ENCODE results near the gene ELL3. TPM values are rescaled to one million over a fixed set of nuclear protein-coding genes. Genes with fewer than 3 reads are reported as not detected.
"Not testable (repeated sequence)": the region's sequence is repeated elsewhere in the genome, so short reads cannot be mapped to it uniquely, and the experiment has no call there.

ELL3 gene
- total and polyA plus RNA-seq, 3 donors from 2014 or later, result 16.9 to 66.3 (median 18.6) TPM

DNA sequence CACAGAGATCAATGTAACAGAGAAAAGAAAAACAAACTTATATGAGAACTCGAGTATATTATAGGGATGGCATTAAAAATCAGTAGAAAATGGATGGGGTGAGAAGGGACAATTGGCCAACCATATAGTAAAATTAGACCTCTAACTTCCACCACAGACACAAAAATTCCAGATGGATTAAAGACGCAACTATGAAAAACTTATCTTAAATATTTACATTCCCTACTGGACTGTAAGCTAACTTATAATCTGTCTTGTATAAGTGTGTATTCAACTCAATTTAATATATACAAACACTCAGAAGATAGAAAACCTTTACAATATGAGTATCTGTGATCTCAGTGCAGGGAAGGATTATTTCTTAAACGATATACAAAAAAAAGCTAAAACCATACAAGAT is 44.7 kb upstream of the ELL3 start:
- Histone ChIP-seq H3K27me3 (no peaks in the 10 kb centered on the region), H3K36me3 (ENCODE audit: low read depth, missing control alignments) (no peaks in the 10 kb centered on the region), H3K27ac (no peak overlapping the region), H3K4me1 (peaks cover 12% of the 10 kb centered on the region), H3K4me3 (no peak overlapping the region), H3K9me3 (no peaks in the 10 kb centered on the region)
- DNase-seq, result no peak
- 80 to 87% methylated on average over 3 of the region's 3 CpGs for WGBS, 2 donors
- no peak for TF ChIP-seq POLR2A (IDR thresholded peaks at IDR 0.05)
- TF ChIP-seq, protein P1, sequence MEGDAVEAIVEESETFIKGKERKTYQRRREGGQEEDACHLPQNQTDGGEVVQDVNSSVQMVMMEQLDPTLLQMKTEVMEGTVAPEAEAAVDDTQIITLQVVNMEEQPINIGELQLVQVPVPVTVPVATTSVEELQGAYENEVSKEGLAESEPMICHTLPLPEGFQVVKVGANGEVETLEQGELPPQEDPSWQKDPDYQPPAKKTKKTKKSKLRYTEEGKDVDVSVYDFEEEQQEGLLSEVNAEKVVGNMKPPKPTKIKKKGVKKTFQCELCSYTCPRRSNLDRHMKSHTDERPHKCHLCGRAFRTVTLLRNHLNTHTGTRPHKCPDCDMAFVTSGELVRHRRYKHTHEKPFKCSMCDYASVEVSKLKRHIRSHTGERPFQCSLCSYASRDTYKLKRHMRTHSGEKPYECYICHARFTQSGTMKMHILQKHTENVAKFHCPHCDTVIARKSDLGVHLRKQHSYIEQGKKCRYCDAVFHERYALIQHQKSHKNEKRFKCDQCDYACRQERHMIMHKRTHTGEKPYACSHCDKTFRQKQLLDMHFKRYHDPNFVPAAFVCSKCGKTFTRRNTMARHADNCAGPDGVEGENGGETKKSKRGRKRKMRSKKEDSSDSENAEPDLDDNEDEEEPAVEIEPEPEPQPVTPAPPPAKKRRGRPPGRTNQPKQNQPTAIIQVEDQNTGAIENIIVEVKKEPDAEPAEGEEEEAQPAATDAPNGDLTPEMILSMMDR (IDR thresholded peaks at IDR 0.05), result no peak
- intact Hi-C loops (cut with DNase I; ENCODE audit: low total_unique reads), result no loop called here

DNA sequence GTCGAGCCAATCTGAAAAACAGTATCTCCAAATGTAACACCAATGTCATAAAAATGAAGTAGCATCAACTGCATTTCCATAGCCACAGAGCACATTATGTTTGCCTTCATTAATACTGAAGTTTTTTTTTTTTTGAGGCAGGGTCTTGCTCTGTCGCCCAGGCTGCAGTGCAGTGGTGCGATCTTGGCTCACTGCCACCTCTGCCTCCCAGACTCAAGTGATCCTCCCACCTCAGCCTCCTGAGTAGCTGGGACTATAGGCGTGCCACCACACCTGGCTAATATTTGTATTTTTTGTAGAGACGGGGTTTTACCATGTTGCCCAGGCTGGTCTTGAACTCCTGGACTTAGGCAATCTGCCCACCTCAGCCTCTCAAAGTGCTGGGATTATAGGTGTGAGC is 38.3 kb upstream of the ELL3 start:
- H3K27ac ChIP-seq; H3K4me3 ChIP-seq; DNase-seq; intact Hi-C loops (cut with DNase I; ENCODE audit: low total_unique reads); H3K36me3 ChIP-seq (ENCODE audit: low read depth, missing control alignments); H3K27me3 ChIP-seq; H3K4me1 ChIP-seq; H3K9me3 ChIP-seq: not testable (repeated sequence)
- whole genome bisulfite sequencing, 2 donors, result 82 to 93% methylated on average over 5 of the region's 5 CpGs

DNA sequence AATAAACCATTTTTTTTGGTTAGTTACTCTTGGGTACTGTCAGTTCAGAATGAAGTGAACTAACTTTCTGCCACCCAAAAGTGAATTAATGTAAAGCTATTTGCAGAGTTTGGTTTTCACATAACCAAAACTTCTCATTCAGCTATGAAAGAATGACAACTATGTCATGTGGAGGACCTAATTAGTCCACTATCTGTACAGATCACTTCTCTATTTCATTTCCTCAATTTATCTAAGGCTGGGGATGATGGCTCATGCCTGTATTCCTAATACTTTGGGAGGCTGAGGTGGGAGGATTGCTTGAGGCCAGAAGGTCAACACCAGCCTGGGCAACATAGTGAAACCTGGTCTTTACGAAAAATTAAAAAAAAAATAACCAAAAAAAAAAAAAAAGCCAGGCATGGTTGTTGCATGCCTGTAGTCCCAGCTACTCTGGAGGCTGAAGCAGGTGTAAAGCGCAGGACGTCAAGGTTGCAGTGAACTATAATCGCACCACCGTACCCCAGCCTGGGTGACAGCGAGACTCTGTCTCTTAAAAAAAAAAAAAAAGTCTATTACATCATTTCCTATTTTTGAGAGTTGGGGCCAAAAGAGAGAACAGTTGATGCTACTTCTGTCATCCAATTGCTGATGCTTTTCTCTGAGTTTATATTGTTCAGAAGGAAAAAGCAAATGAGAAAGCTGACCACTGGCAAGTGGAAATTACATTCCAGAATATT is 32.4 kb upstream of the ELL3 start:
- no peak for DNase-seq
- intact Hi-C loops (cut with DNase I; ENCODE audit: low total_unique reads), result no loop called here
- Histone ChIP-seq H3K9me3 (no peaks in the 10 kb centered on the region), H3K36me3 (ENCODE audit: low read depth, missing control alignments) (no peaks in the 10 kb centered on the region), H3K27ac (no peak overlapping the region), H3K27me3 (no peaks in the 10 kb centered on the region), H3K4me3 (no peak overlapping the region), H3K4me1 (no peaks in the 10 kb centered on the region)
- 88 to 91% methylated on average over 6 of the region's 6 CpGs for WGBS, 2 donors
- TF ChIP-seq, protein P1 (IDR thresholded peaks at IDR 0.05), result no peak
- no peak for TF ChIP-seq POLR2A (IDR thresholded peaks at IDR 0.05)

DNA sequence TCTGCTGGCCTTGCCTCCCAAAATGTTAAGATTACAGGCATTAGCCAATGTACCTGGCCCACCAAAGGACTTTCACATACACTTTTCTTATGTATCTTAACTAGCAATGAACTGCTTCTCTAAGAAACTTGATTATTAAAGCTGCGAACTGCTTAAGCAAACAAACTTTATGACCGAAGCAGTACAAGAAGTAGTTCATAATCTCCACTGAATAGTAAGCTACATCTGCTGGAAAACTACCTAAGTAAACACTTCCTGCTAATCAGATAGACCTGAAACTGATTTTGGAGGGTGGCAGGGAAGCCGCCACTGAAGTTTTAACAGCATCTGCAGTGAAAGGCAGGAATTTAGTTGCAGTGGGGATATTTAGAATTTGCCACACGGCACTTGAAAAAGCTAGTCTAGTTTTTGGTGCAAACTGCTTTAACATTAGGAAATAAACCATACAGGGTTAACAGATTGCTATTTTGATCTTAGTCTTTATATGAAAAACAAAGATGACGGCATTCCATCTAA is 31.7 kb upstream of the ELL3 start:
- no peaks in the 10 kb centered on the region for H3K27me3 ChIP-seq
- H3K4me1 ChIP-seq, result no peaks in the 10 kb centered on the region
- intact Hi-C loops (cut with DNase I; ENCODE audit: low total_unique reads), result no loop called here
- no peak overlapping the region for H3K27ac ChIP-seq
- DNase-seq, result no peak
- WGBS, 2 donors, result 87 to 94% methylated on average over 5 of the region's 5 CpGs
- no peak overlapping the region for H3K4me3 ChIP-seq
- TF ChIP-seq POLR2A (IDR thresholded peaks at IDR 0.05), result no peak
- TF ChIP-seq, protein P1 (IDR thresholded peaks at IDR 0.05), result no peak
- H3K9me3 ChIP-seq, result no peaks in the 10 kb centered on the region
- no peaks in the 10 kb centered on the region for H3K36me3 ChIP-seq (ENCODE audit: low read depth, missing control alignments)

DNA sequence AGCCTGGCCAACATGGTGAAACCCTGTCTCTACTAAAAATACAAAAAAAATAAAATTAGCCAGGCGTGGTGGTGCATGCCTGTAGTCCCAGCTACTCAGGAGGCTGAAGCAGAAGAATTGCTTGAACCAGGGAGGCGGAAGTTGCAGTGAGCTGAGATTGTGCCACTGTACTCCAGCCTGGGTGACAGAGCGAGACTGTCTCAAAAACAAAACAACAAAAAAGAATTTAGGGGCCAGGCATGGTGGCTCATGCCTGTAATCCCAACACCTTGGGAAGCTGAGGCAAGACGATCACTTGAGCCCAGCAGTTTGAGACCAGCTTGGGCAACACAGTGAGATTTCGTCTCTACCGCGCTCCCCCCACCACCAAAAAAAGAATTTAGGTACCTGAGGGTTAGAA is 25.9 kb upstream of the ELL3 start:
- H3K9me3 ChIP-seq; H3K27ac ChIP-seq; DNase-seq; H3K27me3 ChIP-seq; H3K4me3 ChIP-seq; intact Hi-C loops (cut with DNase I; ENCODE audit: low total_unique reads); H3K36me3 ChIP-seq (ENCODE audit: low read depth, missing control alignments): not testable (repeated sequence)
- H3K4me1 ChIP-seq, result peaks cover 20% of the 10 kb centered on the region
- WGBS, 2 donors, result 94 to 96% methylated on average over 7 of the region's 7 CpGs
